ENCODE results near the gene FOXS1. TPM values are rescaled to one million over a fixed set of nuclear protein-coding genes. Genes with fewer than 3 reads are reported as not detected.

The FOXS1 gene
- total RNA-seq, 1 experiment from 2014 or later: not detected

GRCh38 chr20:31859998-31860380 is 14.6 kb upstream of the FOXS1 start:
- Histone ChIP-seq H3K27me3 (replicated peaks; ENCODE audit: insufficient read depth, low read depth, low read length, poor library complexity) (peaks cover 54% of the 10 kb centered on the region), H3K4me3 (ENCODE audit: low read depth, low read length, poor library complexity, severe bottlenecking) (no peak overlapping the region), H3K4me1 (ENCODE audit: insufficient read depth, low read length, poor library complexity, severe bottlenecking) (peaks cover 4% of the 10 kb centered on the region), H3K9me3 (ENCODE audit: low read depth, low read length, poor library complexity, severe bottlenecking) (no peaks in the 10 kb centered on the region), H3K36me3 (ENCODE audit: insufficient read depth, low read length, poor library complexity, severe bottlenecking) (no peaks in the 10 kb centered on the region), H3K27ac (ENCODE audit: low read depth, low read length, poor library complexity, severe bottlenecking) (no peak overlapping the region)
- DNase-seq (ENCODE audit: low spot score): no peak
- ChIA-PET CTCF (no interaction called here), POLR2A (ENCODE audit: low non-redundant PET) (no interaction called here)
- no peak for TF ChIP-seq EZH2 (IDR thresholded peaks at IDR 0.05; ENCODE audit: borderline replicate concordance, low read depth, low read length, poor library complexity, severe bottlenecking)
- no peak for TF ChIP-seq CTCF (conservative IDR thresholded peaks at IDR 0.05; ENCODE audit: low read depth, low read length)
- no TSS peak for BruUV-seq (replicated peaks)
- intact Hi-C loops (cut with micrococcal nuclease; ENCODE audit: unreplicated experiment): no loop called here

- H3K27ac ChIP-seq (ENCODE audit: low read depth, low read length, poor library complexity, severe bottlenecking): no peak overlapping the region
- peaks cover 4% of the 10 kb centered on the region for H3K4me1 ChIP-seq (ENCODE audit: insufficient read depth, low read length, poor library complexity, severe bottlenecking)
- DNase-seq (ENCODE audit: low spot score): no peak
- BruUV-seq (replicated peaks): no TSS peak
- intact Hi-C loops (cut with micrococcal nuclease; ENCODE audit: unreplicated experiment): no loop called here
- H3K4me3 ChIP-seq (ENCODE audit: low read depth, low read length, poor library complexity, severe bottlenecking): no peak overlapping the region
- H3K9me3 ChIP-seq (ENCODE audit: low read depth, low read length, poor library complexity, severe bottlenecking): no peaks in the 10 kb centered on the region
- peaks cover 57% of the 10 kb centered on the region for H3K27me3 ChIP-seq (replicated peaks; ENCODE audit: insufficient read depth, low read depth, low read length, poor library complexity)
- ChIA-PET POLR2A (ENCODE audit: low non-redundant PET) (interaction anchor here (0.5 kb wide), 1 partner anchor 93 kb away, joined by 3 read pairs; no protein-coding TSS in a partner anchor), CTCF (interaction anchor here (0.6 kb wide), 1 partner anchor 670 kb away, joined by 7 read pairs; no protein-coding TSS in a partner anchor)
- TF ChIP-seq EZH2 (IDR thresholded peaks at IDR 0.05; ENCODE audit: borderline replicate concordance, low read depth, low read length, poor library complexity, severe bottlenecking) (no peak), CTCF (conservative IDR thresholded peaks at IDR 0.05; ENCODE audit: low read depth, low read length) (no peak)
- no peaks in the 10 kb centered on the region for H3K36me3 ChIP-seq (ENCODE audit: insufficient read depth, low read length, poor library complexity, severe bottlenecking)
Measured at GRCh38 chr20:31859266-31859997, 14.0 kb upstream of the FOXS1 start.

- TF ChIP-seq EZH2 (IDR thresholded peaks at IDR 0.05; ENCODE audit: borderline replicate concordance, low read depth, low read length, poor library complexity, severe bottlenecking): no peak
- TF ChIP-seq CTCF (conservative IDR thresholded peaks at IDR 0.05; ENCODE audit: low read depth, low read length): no peak
- intact Hi-C loops (cut with micrococcal nuclease; ENCODE audit: unreplicated experiment): no loop called here
- H3K36me3 ChIP-seq (ENCODE audit: insufficient read depth, low read length, poor library complexity, severe bottlenecking): no peaks in the 10 kb centered on the region
- peaks cover 4% of the 10 kb centered on the region for H3K4me1 ChIP-seq (ENCODE audit: insufficient read depth, low read length, poor library complexity, severe bottlenecking)
- CTCF ChIA-PET: interaction anchor here (0.6 kb wide), 1 partner anchor 671 kb away, joined by 7 read pairs; no protein-coding TSS in a partner anchor
- H3K27me3 ChIP-seq (replicated peaks; ENCODE audit: insufficient read depth, low read depth, low read length, poor library complexity): peaks cover 60% of the 10 kb centered on the region
- no TSS peak for BruUV-seq (replicated peaks)
- no peak overlapping the region for H3K4me3 ChIP-seq (ENCODE audit: low read depth, low read length, poor library complexity, severe bottlenecking)
- no peak overlapping the region for H3K27ac ChIP-seq (ENCODE audit: low read depth, low read length, poor library complexity, severe bottlenecking)
- H3K9me3 ChIP-seq (ENCODE audit: low read depth, low read length, poor library complexity, severe bottlenecking): no peaks in the 10 kb centered on the region
- no peak for DNase-seq (ENCODE audit: low spot score)
- POLR2A ChIA-PET (ENCODE audit: low non-redundant PET): no interaction called here
Measured at GRCh38 chr20:31858760-31859083, 13.3 kb upstream of the FOXS1 start.
